ENCODE results near the gene PDE6C.

DNA sequence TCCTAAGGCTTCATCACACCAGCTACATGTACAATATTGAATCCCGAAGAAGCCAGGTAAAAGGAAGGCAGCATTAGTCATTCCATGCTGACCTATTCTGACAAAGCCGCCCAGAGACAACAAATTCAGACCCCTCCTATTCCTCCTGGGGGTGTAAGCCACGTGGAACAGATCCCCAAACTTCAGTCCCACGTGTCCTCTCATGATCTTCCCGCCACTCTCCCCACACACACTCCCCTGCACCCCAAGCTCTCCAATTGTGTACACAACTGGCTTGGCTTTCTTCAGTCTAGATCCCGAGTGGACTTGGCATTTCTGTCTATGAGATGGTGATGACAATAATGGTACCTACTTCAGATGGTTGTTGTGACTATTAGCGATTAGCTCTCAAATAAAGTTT, 8.6 kb downstream of the PDE6C start:
- TF ChIP-seq CTCF (IDR thresholded peaks at IDR 0.05) (no peak), POLR2A (IDR thresholded peaks at IDR 0.05) (no peak)

Measured in adrenal gland (tissue), 5 donors.